ENCODE data around the gene DNAJC10. TPM values are rescaled to one million over a fixed set of nuclear protein-coding genes. Genes with fewer than 3 reads are reported as not detected.

Gene DNAJC10
- total RNA-seq, 1 donor from 2014 or later: 89.5 TPM

GRCh38 chr2:182784777-182785176, 68.7 kb downstream of the DNAJC10 start:
- peak; percentile 58 for TF ChIP-seq CTCF (conservative IDR thresholded peaks at IDR 0.05; ENCODE audit: low read depth, low read length)
- DNase-seq (ENCODE audit: low read depth): no peak
- H3K4me3 ChIP-seq (ENCODE audit: low read depth, low read length): no peak overlapping the region

GRCh38 chr2:182792441-182792840, 76.4 kb downstream of the DNAJC10 start:
- DNase-seq (ENCODE audit: low read depth): no peak
- TF ChIP-seq CTCF (conservative IDR thresholded peaks at IDR 0.05; ENCODE audit: low read depth, low read length): no peak
- no peak overlapping the region for H3K4me3 ChIP-seq (ENCODE audit: low read depth, low read length)

GRCh38 chr2:182798736-182799135, 82.7 kb downstream of the DNAJC10 start:
- TF ChIP-seq CTCF (conservative IDR thresholded peaks at IDR 0.05; ENCODE audit: low read depth, low read length): no peak
- H3K4me3 ChIP-seq (ENCODE audit: low read depth, low read length): no peak overlapping the region
- DNase-seq (ENCODE audit: low read depth): no peak

- TF ChIP-seq CTCF (conservative IDR thresholded peaks at IDR 0.05; ENCODE audit: low read depth, low read length): no peak
These were observed 88.1 kb downstream of the DNAJC10 start for GRCh38 chr2:182804128-182804527.

GRCh38 chr2:182807319-182807718, 91.3 kb downstream of the DNAJC10 start:
- DNase-seq (ENCODE audit: low read depth): no peak
- H3K4me3 ChIP-seq (ENCODE audit: low read depth, low read length): no peak overlapping the region
- TF ChIP-seq CTCF (conservative IDR thresholded peaks at IDR 0.05; ENCODE audit: low read depth, low read length): no peak

More at GRCh38 chr2:182804128-182804527, 88.1 kb downstream of the DNAJC10 start:
- H3K4me3 ChIP-seq (ENCODE audit: low read depth, low read length): no peak overlapping the region
- DNase-seq (ENCODE audit: low read depth): no peak

- no peak for TF ChIP-seq CTCF (conservative IDR thresholded peaks at IDR 0.05; ENCODE audit: low read depth, low read length)
These were observed 94.0 kb downstream of the DNAJC10 start for GRCh38 chr2:182810087-182810486.

GRCh38 chr2:182814380-182814779, 98.3 kb downstream of the DNAJC10 start:
- no peak for DNase-seq (ENCODE audit: low read depth)

More at GRCh38 chr2:182810087-182810486, 94.0 kb downstream of the DNAJC10 start:
- H3K4me3 ChIP-seq (ENCODE audit: low read depth, low read length): no peak overlapping the region
- DNase-seq (ENCODE audit: low read depth): no peak

More at GRCh38 chr2:182814380-182814779, 98.3 kb downstream of the DNAJC10 start:
- no peak overlapping the region for H3K4me3 ChIP-seq (ENCODE audit: low read depth, low read length)
- TF ChIP-seq CTCF (conservative IDR thresholded peaks at IDR 0.05; ENCODE audit: low read depth, low read length): no peak

Measured in epithelial cell of proximal tubule (primary cell).